Osteocyte (in vitro differentiated cells): ENCODE measurements around the gene KLHL3. TPM values are rescaled to one million over a fixed set of nuclear protein-coding genes. Genes with fewer than 3 reads are reported as not detected.

Source experiments
- DNase-seq: peaks from one replicate; pipeline ENCODE4 v3.0.0; 2021; ENCODE audit warnings: mixed read lengths; ENCODE audit not compliant: unreplicated experiment; ENCODE audit errors: extremely low spot score
- H3K27ac Mint-ChIP-seq: one replicate; pipeline ENCODE4 v1.8.0; 2021; ENCODE audit warnings: mild to moderate bottlenecking, mixed read lengths; ENCODE audit not compliant: unreplicated experiment
- H3K27me3 Mint-ChIP-seq: one replicate; pipeline ENCODE4 v1.8.0; 2021; ENCODE audit warnings: mixed read lengths; ENCODE audit not compliant: unreplicated experiment
- H3K36me3 Mint-ChIP-seq: one replicate; pipeline ENCODE4 v1.8.0; 2021; ENCODE audit warnings: mixed read lengths; ENCODE audit not compliant: unreplicated experiment
- H3K4me1 Mint-ChIP-seq: one replicate; pipeline ENCODE4 v1.8.0; 2021; ENCODE audit warnings: mixed read lengths; ENCODE audit not compliant: unreplicated experiment
- H3K4me3 Mint-ChIP-seq: one replicate; pipeline ENCODE4 v1.8.0; 2021; ENCODE audit warnings: mild to moderate bottlenecking, moderate library complexity, mixed read lengths; ENCODE audit not compliant: unreplicated experiment
- H3K9me3 Mint-ChIP-seq: one replicate; pipeline ENCODE4 v1.8.0; 2021; ENCODE audit warnings: mixed read lengths; ENCODE audit not compliant: unreplicated experiment
- CTCF ChIP-seq: fragments of 200-600 bp; sonication (generic); IDR thresholded peaks from 2 replicates; pipeline ENCODE4 v1.5.0; 2021; ENCODE audit warnings: antibody characterized with exemption, mild to moderate bottlenecking, moderate library complexity
- total RNA-seq: library from RNA; stranded (reverse); gene quantifications from 2 replicates; pipeline ENCODE4 v1.2.1, GENCODE V29; 2021

The KLHL3 gene
- total RNA-seq, 1 donor from 2014 or later = 3.1 TPM

- Mint-ChIP-seq H3K27ac (no peak overlapping the region), H3K27me3 (peaks cover 30% of the 10 kb centered on the region), H3K4me1 (peaks cover 25% of the 10 kb centered on the region), H3K36me3 (no peaks in the 10 kb centered on the region), H3K9me3 (no peaks in the 10 kb centered on the region), H3K4me3 (no peak overlapping the region)
- no peak for DNase-seq
- TF ChIP-seq CTCF = no peak
Observed at GRCh38 chr5:137603891-137604290, 132.0 kb downstream of the KLHL3 start.

- Mint-ChIP-seq H3K27ac (no peak overlapping the region), H3K9me3 (no peaks in the 10 kb centered on the region), H3K4me3 (no peak overlapping the region), H3K36me3 (no peaks in the 10 kb centered on the region), H3K27me3 (peaks cover 33% of the 10 kb centered on the region), H3K4me1 (peaks cover 20% of the 10 kb centered on the region)
- TF ChIP-seq CTCF = no peak
- no peak for DNase-seq
Observed at GRCh38 chr5:137603356-137603755, 132.5 kb downstream of the KLHL3 start.

GRCh38 chr5:137602721-137603273 lies 133.1 kb downstream of the KLHL3 start:
- peaks cover 39% of the 10 kb centered on the region for H3K27me3 Mint-ChIP-seq
- H3K4me1 Mint-ChIP-seq = peaks cover 17% of the 10 kb centered on the region
- H3K27ac Mint-ChIP-seq = no peak overlapping the region
- H3K36me3 Mint-ChIP-seq = no peaks in the 10 kb centered on the region
- TF ChIP-seq CTCF = no peak
- no peak for DNase-seq
- H3K4me3 Mint-ChIP-seq = no peak overlapping the region
- H3K9me3 Mint-ChIP-seq = no peaks in the 10 kb centered on the region

- H3K4me1 Mint-ChIP-seq = peaks cover 17% of the 10 kb centered on the region
- no peak overlapping the region for H3K4me3 Mint-ChIP-seq
- no peak for TF ChIP-seq CTCF
- no peaks in the 10 kb centered on the region for H3K9me3 Mint-ChIP-seq
- H3K27ac Mint-ChIP-seq = no peak overlapping the region
- H3K27me3 Mint-ChIP-seq = peaks cover 53% of the 10 kb centered on the region
- no peaks in the 10 kb centered on the region for H3K36me3 Mint-ChIP-seq
- peak; percentile 59 for DNase-seq
Observed at GRCh38 chr5:137600721-137601360, 135.0 kb downstream of the KLHL3 start.

GRCh38 chr5:137599457-137599856 lies 136.4 kb downstream of the KLHL3 start:
- H3K36me3 Mint-ChIP-seq = no peaks in the 10 kb centered on the region
- H3K4me3 Mint-ChIP-seq = no peak overlapping the region
- no peak for DNase-seq
- no peak for TF ChIP-seq CTCF
- peaks cover 59% of the 10 kb centered on the region for H3K27me3 Mint-ChIP-seq
- H3K27ac Mint-ChIP-seq = no peak overlapping the region
- H3K9me3 Mint-ChIP-seq = no peaks in the 10 kb centered on the region
- H3K4me1 Mint-ChIP-seq = peaks cover 5% of the 10 kb centered on the region
